HG03066 (cell line): ENCODE results near the gene ZNF750.

Experiments used
- ATAC-seq: cut with Tn5 transposase; IDR thresholded peaks from one replicate; pipeline ENCODE4 v1.9.1; 2021; ENCODE audit warnings: low read depth; ENCODE audit not compliant: unreplicated experiment

Gene ZNF750

GRCh38 chr17:82779541-82779940 is 60.3 kb downstream of the ZNF750 start:
- no peak for ATAC-seq
